ENCODE data around the gene TMOD2. TPM values are rescaled to one million over a fixed set of nuclear protein-coding genes. Genes with fewer than 3 reads are reported as not detected.
"Not testable (repeated sequence)": the region's sequence is repeated elsewhere in the genome, so short reads cannot be mapped to it uniquely, and the experiment has no call there.

TMOD2 gene
- total and polyA plus RNA-seq, 2 donors (not counting 1 experiment from before 2014, with no cell fraction given): 7.0 to 11.2 TPM

DNA sequence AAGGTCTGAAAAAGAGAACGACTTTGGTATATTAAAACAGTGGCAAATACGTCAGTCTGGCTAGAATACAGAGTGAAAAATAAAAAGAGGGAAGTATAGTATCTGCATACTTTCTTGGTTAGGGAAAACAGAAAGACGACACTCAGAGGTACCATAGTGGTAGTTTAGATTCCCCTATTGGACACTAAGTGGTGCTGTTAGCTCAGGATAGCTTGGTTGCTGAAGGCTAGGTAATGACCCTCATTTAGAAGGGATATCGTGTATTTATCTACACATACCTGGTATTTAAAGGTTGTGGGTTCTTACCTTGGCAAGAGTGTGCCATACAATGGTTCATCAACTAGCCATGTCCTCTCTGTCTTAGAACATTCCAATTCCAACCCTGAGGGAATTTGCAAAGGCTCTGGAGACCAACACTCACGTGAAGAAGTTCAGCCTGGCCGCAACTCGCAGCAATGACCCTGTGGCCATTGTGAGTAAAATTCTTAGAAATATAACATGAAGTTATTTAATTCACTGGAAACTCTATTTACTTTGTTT, 31.0 kb downstream of the TMOD2 start:
- H3K27me3 ChIP-seq (ENCODE audit: control insufficient read depth, insufficient read depth, low read length): no peaks in the 10 kb centered on the region
- H3K9me3 ChIP-seq (ENCODE audit: control insufficient read depth, insufficient read depth, low read depth, low read length): no peaks in the 10 kb centered on the region
- no peaks in the 10 kb centered on the region for H3K36me3 ChIP-seq (ENCODE audit: control insufficient read depth, insufficient read depth, low read length)
- H2AFZ ChIP-seq (ENCODE audit: low read length): no peak overlapping the region
- H3K4me1 ChIP-seq (ENCODE audit: control insufficient read depth, extremely low read depth, insufficient read depth, low read length): no peaks in the 10 kb centered on the region
- H4K20me1 ChIP-seq (ENCODE audit: control insufficient read depth, extremely low read depth, insufficient read depth, low read length): no peaks in the 10 kb centered on the region
- no peak overlapping the region for H3K9ac ChIP-seq (ENCODE audit: insufficient read depth, low read length)
- TF ChIP-seq CTCF (conservative IDR thresholded peaks at IDR 0.05 in 1 of 2, IDR thresholded peaks at IDR 0.05 in 1 of 2; ENCODE audit: low read depth in 1 of 2, low read length in 2 of 2): peak in 1 of 2 donors; percentile 36
- TF ChIP-seq EZH2 (IDR thresholded peaks at IDR 0.05; ENCODE audit: low read length, missing control alignments): no peak
- H3K27ac ChIP-seq (ENCODE audit: insufficient read depth, low read length): no peak overlapping the region
- no peak overlapping the region for H3K4me2 ChIP-seq (ENCODE audit: extremely low read depth, insufficient read depth, low read length)
- no peaks in the 10 kb centered on the region for H3K79me2 ChIP-seq (ENCODE audit: control insufficient read depth, insufficient read depth, low read length)
- H3K4me3 ChIP-seq (replicated peaks in 1 of 4; ENCODE audit: control extremely low read depth in 1 of 4, insufficient read depth in 1 of 4, low read depth in 3 of 4, low read length in 4 of 4): no peak overlapping the region
- DNase-seq (ENCODE audit: low read depth in 2 of 2): peak in 1 of 2 donors; percentile 22

- H4K20me1 ChIP-seq (ENCODE audit: control insufficient read depth, extremely low read depth, insufficient read depth, low read length): no peaks in the 10 kb centered on the region
- no peak for TF ChIP-seq EZH2 (IDR thresholded peaks at IDR 0.05; ENCODE audit: low read length, missing control alignments)
- TF ChIP-seq CTCF (conservative IDR thresholded peaks at IDR 0.05 in 1 of 2, IDR thresholded peaks at IDR 0.05 in 1 of 2; ENCODE audit: low read depth in 1 of 2, low read length in 2 of 2): no peak
- no peaks in the 10 kb centered on the region for H3K9me3 ChIP-seq (ENCODE audit: control insufficient read depth, insufficient read depth, low read depth, low read length)
- H3K27me3 ChIP-seq (ENCODE audit: control insufficient read depth, insufficient read depth, low read length): no peaks in the 10 kb centered on the region
- H3K4me2 ChIP-seq (ENCODE audit: extremely low read depth, insufficient read depth, low read length): no peak overlapping the region
- no peaks in the 10 kb centered on the region for H3K36me3 ChIP-seq (ENCODE audit: control insufficient read depth, insufficient read depth, low read length)
- no peak for DNase-seq (ENCODE audit: low read depth in 2 of 2)
- H3K27ac ChIP-seq (ENCODE audit: insufficient read depth, low read length): no peak overlapping the region
- H2AFZ ChIP-seq (ENCODE audit: low read length): no peak overlapping the region
- no peaks in the 10 kb centered on the region for H3K79me2 ChIP-seq (ENCODE audit: control insufficient read depth, insufficient read depth, low read length)
- no peaks in the 10 kb centered on the region for H3K4me1 ChIP-seq (ENCODE audit: control insufficient read depth, extremely low read depth, insufficient read depth, low read length)
- no peak overlapping the region for H3K9ac ChIP-seq (ENCODE audit: insufficient read depth, low read length)
- H3K4me3 ChIP-seq (replicated peaks in 1 of 4; ENCODE audit: control extremely low read depth in 1 of 4, insufficient read depth in 1 of 4, low read depth in 3 of 4, low read length in 4 of 4): no peak overlapping the region
These were observed 32.6 kb downstream of the TMOD2 start for GRCh38 chr15:51783967-51784366.

- H3K9ac ChIP-seq (ENCODE audit: insufficient read depth, low read length); H3K27ac ChIP-seq (ENCODE audit: insufficient read depth, low read length): not testable (repeated sequence)
These were observed 35.7 kb downstream of the TMOD2 start for GRCh38 chr15:51787130-51787529.

GRCh38 chr15:51792474-51792873, 41.1 kb downstream of the TMOD2 start:
- not testable (repeated sequence) for DNase-seq (ENCODE audit: low read depth in 2 of 2); H3K4me3 ChIP-seq (replicated peaks in 1 of 4; ENCODE audit: control extremely low read depth in 1 of 4, insufficient read depth in 1 of 4, low read depth in 3 of 4, low read length in 4 of 4); H4K20me1 ChIP-seq (ENCODE audit: control insufficient read depth, extremely low read depth, insufficient read depth, low read length); H3K79me2 ChIP-seq (ENCODE audit: control insufficient read depth, insufficient read depth, low read length); H3K4me2 ChIP-seq (ENCODE audit: extremely low read depth, insufficient read depth, low read length); H3K36me3 ChIP-seq (ENCODE audit: control insufficient read depth, insufficient read depth, low read length); H3K9me3 ChIP-seq (ENCODE audit: control insufficient read depth, insufficient read depth, low read depth, low read length); H3K27me3 ChIP-seq (ENCODE audit: control insufficient read depth, insufficient read depth, low read length); H2AFZ ChIP-seq (ENCODE audit: low read length); H3K9ac ChIP-seq (ENCODE audit: insufficient read depth, low read length); H3K27ac ChIP-seq (ENCODE audit: insufficient read depth, low read length); H3K4me1 ChIP-seq (ENCODE audit: control insufficient read depth, extremely low read depth, insufficient read depth, low read length)

More at GRCh38 chr15:51787130-51787529, 35.7 kb downstream of the TMOD2 start:
- H3K79me2 ChIP-seq (ENCODE audit: control insufficient read depth, insufficient read depth, low read length); H3K36me3 ChIP-seq (ENCODE audit: control insufficient read depth, insufficient read depth, low read length); H3K4me3 ChIP-seq (replicated peaks in 1 of 4; ENCODE audit: control extremely low read depth in 1 of 4, insufficient read depth in 1 of 4, low read depth in 3 of 4, low read length in 4 of 4); H3K27me3 ChIP-seq (ENCODE audit: control insufficient read depth, insufficient read depth, low read length); DNase-seq (ENCODE audit: low read depth in 2 of 2); H2AFZ ChIP-seq (ENCODE audit: low read length); H3K4me2 ChIP-seq (ENCODE audit: extremely low read depth, insufficient read depth, low read length); H4K20me1 ChIP-seq (ENCODE audit: control insufficient read depth, extremely low read depth, insufficient read depth, low read length); H3K4me1 ChIP-seq (ENCODE audit: control insufficient read depth, extremely low read depth, insufficient read depth, low read length); H3K9me3 ChIP-seq (ENCODE audit: control insufficient read depth, insufficient read depth, low read depth, low read length): not testable (repeated sequence)

Data from fibroblast of lung (primary cell).